Lung (tissue), 12 donors: ENCODE results near the gene FAM107A. TPM values are rescaled to one million over a fixed set of nuclear protein-coding genes. Genes with fewer than 3 reads are reported as not detected.

Experiments
- ATAC-seq: fragments of 200-7000 bp; cut with Tn5 transposase; one replicate; pipeline ENCODE4 v1.9.1; 2020; ENCODE audit warnings: moderate number of reproducible peaks; ENCODE audit not compliant: insufficient read depth, low FRiP score
- DNase-seq, 3 donors: peaks; one replicate each; pipeline ENCODE4 v3.0.0-alpha.2; 2013 to 2017
- H3K27ac ChIP-seq, 2 donors: one replicate each; pipeline ENCODE4 v1.5.1; 2013; ENCODE audit warnings: mild to moderate bottlenecking in 2 of 2, moderate library complexity in 2 of 2, control low read depth in 1 of 2, inconsistent platforms in 1 of 2, low read depth in 1 of 2, low read length in 1 of 2
- H3K27me3 ChIP-seq, 3 donors: one replicate each; pipeline ENCODE4 v1.5.1; 2013; ENCODE audit warnings: low read length in 2 of 3; ENCODE audit not compliant: control insufficient read depth in 3 of 3, insufficient read depth in 3 of 3
- H3K36me3 ChIP-seq, 4 donors: one replicate each; pipeline ENCODE4 v1.5.1; 2013; ENCODE audit warnings: low read length in 4 of 4, mild to moderate bottlenecking in 1 of 4, moderate library complexity in 1 of 4; ENCODE audit not compliant: control insufficient read depth in 4 of 4, insufficient read depth in 4 of 4
- H3K4me1 ChIP-seq, 5 donors: one replicate each; pipeline ENCODE4 v1.5.1; 2013; ENCODE audit warnings: low read length in 5 of 5, mild to moderate bottlenecking in 2 of 5, moderate library complexity in 1 of 5; ENCODE audit not compliant: control insufficient read depth in 5 of 5, insufficient read depth in 5 of 5
- H3K4me3 ChIP-seq: one replicate; pipeline ENCODE4 v1.5.1; 2013; ENCODE audit warnings: mild to moderate bottlenecking, control low read depth, moderate library complexity
- H3K9ac ChIP-seq, 2 donors: one replicate each; pipeline ENCODE4 v1.5.1; 2013; ENCODE audit warnings: low read length in 2 of 2, control low read depth in 1 of 2; ENCODE audit not compliant: insufficient read depth in 1 of 2
- H3K9me3 ChIP-seq, 4 donors: one replicate each; pipeline ENCODE4 v1.5.1; 2013; ENCODE audit warnings: low read length in 3 of 4, mild to moderate bottlenecking in 1 of 4, moderate library complexity in 1 of 4; ENCODE audit not compliant: control insufficient read depth in 4 of 4, insufficient read depth in 3 of 4
- WGBS, 2 donors: extraction: QIAGEN DNeasy Blood & Tissue Kit; methylation state at CpG; one replicate each; pipeline ENCODE4 v1.1.7; 2013; 5-methylcytosine and 5-hydroxymethylcytosine counted together
- polyA plus RNA-seq, 2 donors: library from polyadenylated mRNA; stranded (reverse); fragments of 200-250 nt; gene quantifications; one replicate each; pipeline ENCODE4 v1.2.1, GENCODE V29; 2013
- total RNA-seq, 2 donors: library from RNA; depleted of rRNA in 1 of 2; stranded (reverse); fragments of >200 nt in 1 of 2; gene quantifications; one replicate each; pipeline ENCODE4 v1.2.1, GENCODE V29; 2014 to 2021
- TF ChIP-seq, protein P1 (sequence below): IDR thresholded peaks from 2 replicates; pipeline ENCODE4 v1.5.1; 2012; ENCODE audit warnings: mild to moderate bottlenecking; ENCODE audit errors: control extremely low read depth, extremely low read depth
- donor health status: control.
- donor health status: control.
- donor health status: Bipolar disorder and iron deficiency.
- donor health status: healthy.
- donor health status: DM: yes; HTN: yes; CAD: no.

Gene FAM107A
- total and polyA plus RNA-seq, 4 donors = 4.2 to 83.6 (median 34.7) TPM

DNA sequence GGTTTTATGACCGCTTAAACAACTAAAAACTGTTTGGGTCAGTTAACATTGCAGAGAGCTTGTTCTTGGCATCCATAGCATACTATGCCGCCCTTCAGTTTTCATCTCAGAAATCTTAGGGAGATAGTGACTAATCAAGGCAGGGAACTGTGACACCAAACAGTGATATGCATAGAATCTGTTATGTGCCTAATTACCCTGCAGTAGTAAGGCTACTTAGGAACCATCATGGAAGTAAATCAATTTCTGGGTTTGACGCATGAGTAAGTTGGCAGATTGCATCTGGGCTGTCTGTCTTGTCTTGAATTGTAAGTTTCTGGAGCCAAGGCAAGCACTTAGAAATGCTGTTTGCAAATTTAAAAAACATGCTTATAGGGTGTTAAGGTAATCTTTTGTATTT lies 62.8 kb downstream of the FAM107A start:
- peaks cover 0 to 29% (median 22%) of the 10 kb centered on the region in 4 donors for H3K36me3 ChIP-seq
- TF ChIP-seq, protein P1, sequence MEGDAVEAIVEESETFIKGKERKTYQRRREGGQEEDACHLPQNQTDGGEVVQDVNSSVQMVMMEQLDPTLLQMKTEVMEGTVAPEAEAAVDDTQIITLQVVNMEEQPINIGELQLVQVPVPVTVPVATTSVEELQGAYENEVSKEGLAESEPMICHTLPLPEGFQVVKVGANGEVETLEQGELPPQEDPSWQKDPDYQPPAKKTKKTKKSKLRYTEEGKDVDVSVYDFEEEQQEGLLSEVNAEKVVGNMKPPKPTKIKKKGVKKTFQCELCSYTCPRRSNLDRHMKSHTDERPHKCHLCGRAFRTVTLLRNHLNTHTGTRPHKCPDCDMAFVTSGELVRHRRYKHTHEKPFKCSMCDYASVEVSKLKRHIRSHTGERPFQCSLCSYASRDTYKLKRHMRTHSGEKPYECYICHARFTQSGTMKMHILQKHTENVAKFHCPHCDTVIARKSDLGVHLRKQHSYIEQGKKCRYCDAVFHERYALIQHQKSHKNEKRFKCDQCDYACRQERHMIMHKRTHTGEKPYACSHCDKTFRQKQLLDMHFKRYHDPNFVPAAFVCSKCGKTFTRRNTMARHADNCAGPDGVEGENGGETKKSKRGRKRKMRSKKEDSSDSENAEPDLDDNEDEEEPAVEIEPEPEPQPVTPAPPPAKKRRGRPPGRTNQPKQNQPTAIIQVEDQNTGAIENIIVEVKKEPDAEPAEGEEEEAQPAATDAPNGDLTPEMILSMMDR = no peak
- peaks cover 0 to 10% (median 0%) of the 10 kb centered on the region in 5 donors for H3K4me1 ChIP-seq
- H3K27ac ChIP-seq = no peak overlapping the region
- ATAC-seq (no peak), DNase-seq (no peak)
- no peak overlapping the region for H3K4me3 ChIP-seq
- WGBS, 2 donors = 97% methylated on average over 3 of the region's 3 CpGs
- H3K9ac ChIP-seq = no peak overlapping the region
- H3K27me3 ChIP-seq = no peaks in the 10 kb centered on the region
- no peaks in the 10 kb centered on the region for H3K9me3 ChIP-seq

Other genes starting within 250 kb of the FAM107A start
- gene PXK, start 244.5 kb downstream of the FAM107A start, total RNA-seq = 10 to 100 TPM; 21.7 to 41.7 TPM
- 10 to 100 TPM in 1 of 2 donors, 1 to 10 TPM in 1; 6.0 to 22.4 TPM for gene PXK, start 244.5 kb downstream of the FAM107A start, polyA plus RNA-seq
- 10 to 100 TPM; 50.8 to 63.5 TPM for gene PDHB, start 143.6 kb downstream of the FAM107A start, total RNA-seq
- gene PDHB, start 143.6 kb downstream of the FAM107A start, polyA plus RNA-seq = 10 to 100 TPM; 62.6 to 67.6 TPM
- gene KCTD6, start 85.3 kb downstream of the FAM107A start, total RNA-seq = 10 to 100 TPM in 1 of 2 donors, 1 to 10 TPM in 1; 7.2 to 18.0 TPM
- 1 to 10 TPM; 5.4 to 8.4 TPM for gene KCTD6, start 85.3 kb downstream of the FAM107A start, polyA plus RNA-seq
- 10 to 100 TPM; 10.2 to 24.4 TPM for gene ACOX2, start 40.2 kb downstream of the FAM107A start, total RNA-seq
- gene ACOX2, start 40.2 kb downstream of the FAM107A start, polyA plus RNA-seq = 10 to 100 TPM in 1 of 2 donors, 1 to 10 TPM in 1; 5.3 to 13.1 TPM
- 10 to 100 TPM in 1 of 2 donors, 1 to 10 TPM in 1; 3.2 to 14.1 TPM for gene FAM3D, start 89.4 kb upstream of the FAM107A start, total RNA-seq
- 10 to 100 TPM in 1 of 2 donors, 1 to 10 TPM in 1; 9.0 to 15.1 TPM for gene FAM3D, start 89.4 kb upstream of the FAM107A start, polyA plus RNA-seq